ENCODE results near the gene ZFP37.
"Not testable (repeated sequence)": the region's sequence is repeated elsewhere in the genome, so short reads cannot be mapped to it uniquely, and the experiment has no call there.

GRCh38 chr9:113088456-113089142, 32.1 kb upstream of the ZFP37 start:
- TF ChIP-seq CTCF, POLR2A, EP300 (IDR thresholded peaks at IDR 0.05): not testable (repeated sequence)
